Thyroid gland (tissue), 4 donors: Measurements from ENCODE around the gene CLCA1.

Experiments used
- CTCF ChIP-seq, 6 experiments: fragments of 200-600 bp in 3 of 6; fragments of 450-650 bp in 3 of 6; sonication (generic) in 3 of 6; IDR thresholded peaks; one replicate each; pipeline ENCODE4 v1.5.1; 2016 to 2019; ENCODE audit warnings: antibody characterized with exemption in 6 of 6, mild to moderate bottlenecking in 2 of 6, inconsistent platforms in 1 of 6, moderate library complexity in 1 of 6
- POLR2A ChIP-seq, 2 donors: fragments of 450-650 bp; IDR thresholded peaks; one replicate each; pipeline ENCODE4 v1.6.1; 2017; ENCODE audit warnings: antibody characterized with exemption in 2 of 2, mild to moderate bottlenecking in 2 of 2, moderate library complexity in 1 of 2

DNA sequence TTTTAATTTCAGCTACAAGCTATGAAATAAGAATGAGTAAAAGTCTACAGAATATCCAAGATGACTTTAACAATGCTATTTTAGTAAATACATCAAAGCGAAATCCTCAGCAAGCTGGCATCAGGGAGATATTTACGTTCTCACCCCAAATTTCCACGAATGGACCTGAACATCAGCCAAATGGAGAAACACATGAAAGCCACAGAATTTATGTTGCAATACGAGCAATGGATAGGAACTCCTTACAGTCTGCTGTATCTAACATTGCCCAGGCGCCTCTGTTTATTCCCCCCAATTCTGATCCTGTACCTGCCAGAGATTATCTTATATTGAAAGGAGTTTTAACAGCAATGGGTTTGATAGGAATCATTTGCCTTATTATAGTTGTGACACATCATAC is 13.7 kb upstream of the CLCA1 start:
- TF ChIP-seq CTCF (IDR thresholded peaks at IDR 0.05) = no peak
- TF ChIP-seq POLR2A (IDR thresholded peaks at IDR 0.05) = no peak
